Mononuclear cell (primary cell): ENCODE measurements around the gene DOCK11. TPM values are rescaled to one million over a fixed set of nuclear protein-coding genes. Genes with fewer than 3 reads are reported as not detected.
"Not testable (repeated sequence)": the region's sequence is repeated elsewhere in the genome, so short reads cannot be mapped to it uniquely, and the experiment has no call there.

Experiments used
- H3K27me3 ChIP-seq: 2 replicates; pipeline ENCODE4 v1.6.0; 2011; ENCODE audit warnings: low read length, control low read depth; ENCODE audit not compliant: insufficient read depth
- H3K4me1 ChIP-seq: 2 replicates; pipeline ENCODE4 v1.5.1; 2011; ENCODE audit warnings: mild to moderate bottlenecking, low read length, control low read depth; ENCODE audit not compliant: insufficient read depth
- H3K4me3 ChIP-seq: 2 replicates; pipeline ENCODE4 v1.5.1; 2011; ENCODE audit warnings: mild to moderate bottlenecking, low read length, moderate library complexity
- H3K9me3 ChIP-seq: 2 replicates; pipeline ENCODE4 v1.5.1; 2011; ENCODE audit warnings: low read depth, mild to moderate bottlenecking, control low read depth, low read length
- total RNA-seq: library from RNA; depleted of rRNA; stranded (reverse); fragments of >200 nt; gene quantifications from one replicate; pipeline ENCODE4 v1.2.3, GENCODE V29; 2012

DOCK11 gene
- total RNA-seq = 78.7 TPM

DNA sequence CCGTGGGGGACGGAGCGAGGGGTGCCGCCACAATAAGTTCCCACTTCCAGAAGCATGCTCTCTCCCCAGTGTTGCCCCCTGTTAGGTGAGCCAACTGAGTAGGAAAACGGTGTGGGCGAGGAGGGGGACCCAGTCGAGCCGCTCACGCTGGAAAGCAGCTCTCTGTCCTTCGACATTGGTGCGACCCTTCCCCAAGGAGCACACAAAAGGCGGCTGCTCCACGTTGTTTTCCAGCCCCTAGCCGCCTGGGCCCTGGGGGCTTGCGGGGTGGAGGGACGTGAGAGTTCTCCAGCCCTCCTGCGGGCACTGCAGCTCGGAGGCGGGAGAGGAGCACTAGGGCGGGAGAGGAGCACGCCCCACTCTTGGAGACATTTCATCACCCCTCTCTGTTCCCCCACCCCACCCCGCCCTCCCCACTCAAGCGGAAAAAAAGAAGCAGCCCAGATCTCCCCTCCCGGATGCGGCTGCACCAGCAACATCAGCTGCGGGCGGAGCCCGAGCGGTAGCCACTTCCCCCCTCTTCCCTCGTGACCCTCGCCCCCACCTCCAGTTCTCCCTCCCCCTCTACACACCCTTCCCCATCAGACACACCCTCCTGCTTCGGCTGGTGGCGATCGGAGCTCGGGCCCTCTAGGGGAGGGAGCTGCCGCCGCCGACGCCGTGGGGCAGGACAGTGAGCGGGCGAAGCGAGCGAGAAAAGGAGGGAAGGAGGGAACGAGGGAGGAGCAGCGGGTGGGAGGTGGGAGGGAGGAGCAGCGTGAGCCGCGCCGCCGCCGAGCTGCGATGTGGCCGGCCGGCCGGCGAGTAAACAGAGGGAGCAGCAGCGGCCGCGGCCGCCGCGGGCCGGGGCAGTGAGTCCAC lies at the start of gene DOCK11:
Gene DOCK11, plus strand, starts transcription at position 755 of the 861 bp plus-strand sequence. CDS start 157 bp downstream, outside the sequence.
- Histone ChIP-seq H3K4me3 (peak within 1 kb of the TSS; percentile 75), H3K4me1 (peaks cover 34% of the 10 kb centered on the region), H3K9me3 (no peaks in the 10 kb centered on the region), H3K27me3 (no peaks in the 10 kb centered on the region)

DNA sequence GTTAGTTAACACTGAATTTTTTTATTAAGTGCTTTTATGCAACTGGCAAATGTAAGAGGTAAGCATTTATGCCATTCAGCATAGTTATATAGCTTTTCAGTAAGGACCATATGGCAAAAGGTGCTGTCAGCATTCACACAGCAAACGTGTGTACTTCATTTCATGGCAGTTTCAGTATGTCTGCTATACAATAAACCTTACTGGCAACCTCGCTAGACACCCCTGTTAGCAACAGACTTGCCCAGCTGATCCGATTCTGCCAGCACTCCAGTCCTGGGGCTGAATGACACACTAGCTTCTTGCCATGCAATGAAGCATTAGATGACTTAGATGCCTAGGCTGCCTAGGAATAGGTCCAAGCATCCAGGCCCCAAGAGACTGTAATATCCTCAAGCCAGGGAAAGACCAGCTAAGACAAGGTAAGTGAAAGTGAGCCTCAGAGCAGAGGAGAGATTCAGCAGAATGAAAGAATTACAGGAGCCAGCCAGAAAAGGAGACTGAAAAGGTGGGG lies 47.3 kb upstream of the DOCK11 start:
- Histone ChIP-seq H3K4me1 (no peaks in the 10 kb centered on the region), H3K27me3 (no peaks in the 10 kb centered on the region), H3K4me3 (no peak overlapping the region), H3K9me3 (no peaks in the 10 kb centered on the region)

DNA sequence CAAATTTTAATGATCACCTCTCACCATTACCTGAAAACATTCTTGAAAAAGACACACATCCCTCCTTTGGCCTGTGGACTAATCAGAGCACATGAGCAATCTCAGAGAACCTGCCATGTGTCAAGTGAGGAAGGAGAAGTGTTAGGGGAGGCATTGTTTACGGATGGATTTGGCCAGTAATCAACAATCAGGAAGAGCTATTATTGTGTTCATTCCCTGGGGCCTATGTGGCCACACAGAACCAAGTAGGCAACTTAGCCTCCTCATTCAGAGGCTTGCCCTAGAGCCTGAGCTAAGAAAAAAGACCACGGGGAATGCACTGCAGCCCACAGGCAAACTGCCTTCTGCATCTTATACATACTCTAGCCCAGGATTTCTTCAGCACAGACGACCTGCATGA lies 40.6 kb upstream of the DOCK11 start:
- Histone ChIP-seq H3K4me1 (no peaks in the 10 kb centered on the region), H3K27me3 (no peaks in the 10 kb centered on the region), H3K4me3 (no peak overlapping the region), H3K9me3 (no peaks in the 10 kb centered on the region)

DNA sequence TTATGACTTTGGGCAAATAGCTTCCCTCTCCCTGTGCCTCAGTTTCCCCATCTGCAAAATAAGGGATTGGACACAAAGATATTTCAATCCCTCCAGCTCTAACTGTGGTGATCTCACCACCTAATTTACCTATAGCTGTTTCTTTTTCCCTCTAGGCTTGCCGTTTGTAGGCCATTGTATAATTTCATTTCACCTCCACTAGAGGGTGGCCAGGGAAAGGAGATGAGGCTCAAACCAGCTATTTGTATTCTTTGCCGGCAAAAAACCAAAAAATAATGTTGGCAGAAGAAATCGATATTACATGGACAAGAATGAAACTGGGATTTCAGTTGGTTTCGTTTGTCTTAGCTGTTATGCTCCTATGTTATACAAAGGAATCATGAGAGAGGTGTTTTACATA lies 36.1 kb upstream of the DOCK11 start:
- H3K4me1 ChIP-seq = no peaks in the 10 kb centered on the region
- no peaks in the 10 kb centered on the region for H3K27me3 ChIP-seq
- H3K4me3 ChIP-seq = no peak overlapping the region
- no peaks in the 10 kb centered on the region for H3K9me3 ChIP-seq

DNA sequence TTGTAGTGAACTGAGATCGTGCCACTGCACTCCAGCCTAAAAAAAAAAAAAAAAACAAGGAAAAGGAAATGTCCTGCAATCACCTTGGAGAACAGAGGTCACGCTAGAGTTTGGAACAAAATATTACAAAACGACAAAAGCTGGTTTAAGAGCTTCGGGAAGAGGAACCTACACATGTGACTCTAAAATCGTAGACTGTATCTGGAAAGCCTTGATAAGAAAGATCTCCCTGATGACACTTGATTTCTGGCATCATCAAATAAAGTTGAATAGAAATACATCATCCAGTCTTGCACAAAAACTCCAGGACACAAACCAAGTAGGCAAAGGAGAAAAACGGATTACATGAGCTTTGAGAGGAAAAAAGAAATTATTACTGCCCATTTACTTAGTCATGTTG lies 31.1 kb upstream of the DOCK11 start:
- H3K27me3 ChIP-seq = no peaks in the 10 kb centered on the region
- H3K4me1 ChIP-seq = no peaks in the 10 kb centered on the region
- H3K9me3 ChIP-seq = no peaks in the 10 kb centered on the region
- no peak overlapping the region for H3K4me3 ChIP-seq

DNA sequence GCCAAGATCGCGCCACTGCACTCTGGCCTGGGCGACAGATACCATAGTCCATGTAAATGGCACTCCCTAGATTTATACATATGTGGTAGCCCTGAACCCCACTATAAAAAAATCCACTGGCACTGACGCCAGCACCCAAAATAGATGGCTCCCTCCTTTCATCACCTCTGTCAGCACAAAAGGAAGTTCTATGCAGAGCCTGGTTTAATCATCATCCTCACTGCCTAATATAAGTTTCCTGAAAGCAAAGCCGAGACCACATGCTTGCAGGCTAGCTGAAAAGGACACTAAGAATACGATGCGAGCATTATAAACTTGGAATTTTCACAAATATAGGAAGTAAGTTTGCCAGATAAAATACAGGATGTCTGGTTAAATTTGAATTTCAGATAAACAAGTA lies 27.5 kb upstream of the DOCK11 start:
- Histone ChIP-seq H3K27me3 (no peaks in the 10 kb centered on the region), H3K4me3 (no peak overlapping the region), H3K4me1 (no peaks in the 10 kb centered on the region), H3K9me3 (no peaks in the 10 kb centered on the region)

DNA sequence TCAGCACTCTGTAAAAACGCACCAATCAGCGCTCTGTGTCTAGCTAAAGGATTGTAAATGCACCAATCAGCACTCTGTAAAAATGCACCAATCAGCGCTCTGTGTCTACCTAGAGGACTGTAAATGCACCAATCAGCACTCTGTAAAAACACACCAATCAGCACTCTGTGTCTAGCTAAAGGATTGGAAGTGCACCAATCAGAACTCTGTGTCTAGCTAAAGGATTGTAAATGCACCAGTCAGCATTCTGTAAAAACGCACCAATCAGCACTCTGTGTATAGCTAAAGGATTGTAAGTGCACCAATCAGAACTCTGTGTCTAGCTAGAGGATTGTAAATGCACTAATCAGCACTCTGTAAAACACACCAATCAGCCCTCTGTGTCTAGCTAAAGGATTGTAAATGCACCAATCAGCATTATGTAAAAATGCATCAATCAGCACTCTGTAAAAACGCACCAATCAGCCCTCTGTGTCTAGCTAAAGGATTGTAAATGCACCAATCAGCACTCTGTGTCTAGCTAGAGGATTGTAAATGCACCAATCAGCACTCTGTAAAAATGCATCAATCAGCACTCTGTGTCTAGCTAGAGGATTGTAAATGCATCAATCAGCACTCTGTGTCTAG lies 24.8 kb upstream of the DOCK11 start:
- H3K27me3 ChIP-seq, H3K4me3 ChIP-seq, H3K4me1 ChIP-seq, H3K9me3 ChIP-seq: not testable (repeated sequence)

DNA sequence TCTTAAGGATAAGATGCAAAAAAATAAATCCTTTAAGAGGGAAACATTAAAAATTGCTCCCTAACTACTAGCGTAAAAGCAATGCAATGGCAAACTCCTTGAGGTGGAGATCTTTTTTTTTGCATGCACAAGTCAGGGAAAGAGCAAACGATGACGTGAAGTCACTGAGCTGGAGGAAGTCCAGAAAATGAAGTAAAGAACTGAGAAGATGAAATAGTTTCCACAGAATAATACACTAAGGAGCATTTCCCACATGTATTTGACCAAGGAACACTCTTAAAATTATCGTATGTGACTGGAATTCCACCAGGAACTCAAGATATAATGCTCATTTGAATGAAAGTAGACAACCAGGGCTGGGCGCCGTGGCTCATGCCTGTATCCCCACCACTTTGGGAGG lies 21.0 kb upstream of the DOCK11 start:
- Histone ChIP-seq H3K4me3 (no peak overlapping the region), H3K27me3 (no peaks in the 10 kb centered on the region), H3K4me1 (no peaks in the 10 kb centered on the region), H3K9me3 (no peaks in the 10 kb centered on the region)

DNA sequence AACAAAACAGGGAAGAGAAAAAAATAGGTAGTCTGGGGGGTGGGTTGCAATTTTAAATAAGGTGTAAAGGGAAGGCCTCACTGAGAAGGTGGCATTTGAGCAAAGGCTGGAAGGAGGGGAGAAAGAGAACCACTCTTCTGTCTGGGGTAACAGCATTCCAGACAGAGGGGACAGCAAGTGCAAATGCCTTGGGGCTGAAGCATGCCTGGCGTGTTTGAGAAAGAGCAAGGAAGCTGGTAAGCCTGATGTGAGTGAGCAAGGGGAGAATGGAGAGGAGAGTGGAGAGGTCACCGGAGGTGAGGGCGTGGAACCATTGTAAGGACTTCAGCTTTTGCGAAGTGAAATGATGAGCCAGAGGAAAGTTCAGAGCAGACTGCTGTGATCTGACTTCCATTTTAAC lies 19.7 kb upstream of the DOCK11 start:
- Histone ChIP-seq H3K9me3 (no peaks in the 10 kb centered on the region), H3K4me3 (no peak overlapping the region), H3K4me1 (no peaks in the 10 kb centered on the region), H3K27me3 (no peaks in the 10 kb centered on the region)

DNA sequence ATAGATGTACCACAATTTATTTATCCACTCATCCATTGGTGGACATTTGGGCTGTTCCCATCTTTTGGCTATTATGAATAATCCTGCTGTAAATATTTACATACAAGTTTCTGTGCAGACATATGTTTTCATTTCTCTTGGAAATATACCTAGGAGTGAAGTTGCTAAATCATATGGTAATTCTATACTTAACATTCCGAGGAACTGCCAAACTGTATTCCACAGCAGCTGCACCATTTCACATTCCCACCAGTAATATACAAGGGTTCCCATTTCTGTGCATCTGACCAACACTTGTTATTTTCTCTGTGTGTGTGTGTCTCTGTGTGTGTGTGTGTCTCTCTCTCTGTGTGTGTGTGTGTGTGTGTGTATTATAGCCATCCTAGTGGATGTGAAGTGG lies 15.4 kb upstream of the DOCK11 start:
- H3K4me3 ChIP-seq = no peak overlapping the region
- H3K4me1 ChIP-seq = no peaks in the 10 kb centered on the region
- H3K9me3 ChIP-seq = no peaks in the 10 kb centered on the region
- no peaks in the 10 kb centered on the region for H3K27me3 ChIP-seq

DNA sequence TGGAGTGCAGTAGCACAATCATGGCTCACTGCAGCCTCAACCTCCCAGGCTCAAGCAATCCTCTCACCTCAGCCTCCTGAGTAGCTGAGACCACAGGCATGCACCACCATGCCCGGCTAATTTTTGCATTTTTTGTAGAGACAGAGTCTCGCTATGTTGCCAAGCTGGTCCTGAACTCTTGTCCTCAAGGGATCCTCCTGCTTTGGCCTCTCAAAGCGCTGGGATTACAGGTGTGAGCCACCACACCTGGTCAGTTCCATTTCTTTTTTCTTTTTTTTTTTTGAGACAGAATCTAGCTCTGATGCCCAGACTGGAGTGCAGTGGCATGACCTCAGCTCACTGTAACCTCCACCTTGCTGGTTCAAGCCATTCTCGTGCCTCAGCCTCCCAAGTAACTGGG lies 13.2 kb upstream of the DOCK11 start:
- not testable (repeated sequence) for H3K27me3 ChIP-seq, H3K9me3 ChIP-seq, H3K4me3 ChIP-seq, H3K4me1 ChIP-seq

DNA sequence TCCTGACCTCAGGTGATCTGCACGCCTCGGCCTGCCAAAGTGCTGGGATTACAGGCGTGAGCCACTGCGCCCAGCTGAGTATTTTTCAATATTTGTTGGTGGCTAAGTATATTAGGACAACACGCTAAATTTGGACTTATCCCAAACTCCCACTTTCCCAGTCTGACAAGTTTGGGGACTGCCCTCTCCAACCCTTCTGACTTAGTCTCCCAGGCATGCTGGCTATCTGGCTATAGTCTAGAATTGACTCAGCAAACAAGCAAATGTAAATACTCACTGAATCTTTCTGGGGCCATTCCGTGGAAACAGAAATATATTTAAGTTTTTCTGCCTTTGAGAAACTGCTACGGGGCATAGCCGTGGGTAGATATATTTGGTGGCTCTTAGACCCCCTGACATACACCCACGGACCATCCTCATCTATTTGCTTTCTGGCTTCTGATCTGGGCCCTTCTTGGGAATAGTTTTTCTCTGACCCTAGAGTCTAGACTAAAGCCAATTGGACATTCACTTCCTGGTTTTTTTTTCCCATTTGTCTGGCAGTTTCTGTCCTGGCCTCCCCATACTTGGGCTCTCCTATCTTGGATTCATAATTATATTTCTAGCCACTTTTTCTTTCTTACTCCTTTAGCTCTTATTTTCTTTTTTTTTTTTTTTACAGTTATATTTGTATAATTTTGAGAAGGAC lies 11.3 kb upstream of the DOCK11 start:
- no peak overlapping the region for H3K4me3 ChIP-seq
- no peaks in the 10 kb centered on the region for H3K4me1 ChIP-seq
- no peaks in the 10 kb centered on the region for H3K27me3 ChIP-seq
- no peaks in the 10 kb centered on the region for H3K9me3 ChIP-seq

DNA sequence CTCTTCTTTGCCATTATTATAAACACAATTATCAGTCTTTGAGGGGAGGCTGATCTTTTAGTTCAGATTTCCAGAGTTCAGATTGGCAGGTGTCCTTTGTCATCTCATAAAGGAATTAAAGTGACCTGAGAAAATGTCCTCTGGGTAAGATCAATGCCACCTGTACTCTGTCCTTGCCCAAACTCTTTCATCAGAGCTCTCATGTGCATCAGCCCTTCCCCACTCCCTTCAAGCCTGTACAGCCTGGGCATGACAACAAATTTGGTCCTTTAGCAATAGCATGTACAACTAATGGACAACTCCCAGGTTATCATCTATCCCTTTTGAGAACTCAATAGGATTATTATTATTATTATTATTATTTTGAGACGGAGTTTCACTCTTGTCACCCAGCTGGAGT lies 8.9 kb upstream of the DOCK11 start:
- H3K4me3 ChIP-seq, H3K27me3 ChIP-seq, H3K4me1 ChIP-seq, H3K9me3 ChIP-seq: not testable (repeated sequence)

DNA sequence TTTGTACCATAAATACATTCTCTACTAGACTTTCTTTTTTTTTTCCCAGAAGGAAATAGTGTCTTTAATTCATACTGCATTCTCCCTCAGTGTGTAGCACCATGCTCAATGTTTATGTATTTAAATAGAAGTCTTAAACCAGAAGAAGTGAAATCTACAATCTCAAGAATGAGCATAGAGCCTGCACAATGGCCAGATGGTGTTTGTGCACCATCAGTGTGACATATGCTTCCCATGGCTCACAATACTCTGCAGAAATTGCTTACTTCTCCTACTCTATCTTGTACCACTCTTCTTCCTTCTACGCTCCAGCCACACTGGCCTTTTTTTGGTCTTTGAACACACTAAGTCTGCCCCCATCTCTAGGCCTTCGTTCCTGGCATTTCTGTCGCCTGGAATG lies 2.6 kb upstream of the DOCK11 start:
- H3K4me3 ChIP-seq = no peak overlapping the region
- no peaks in the 10 kb centered on the region for H3K9me3 ChIP-seq
- peaks cover 17% of the 10 kb centered on the region for H3K4me1 ChIP-seq
- H3K27me3 ChIP-seq = no peaks in the 10 kb centered on the region

DNA sequence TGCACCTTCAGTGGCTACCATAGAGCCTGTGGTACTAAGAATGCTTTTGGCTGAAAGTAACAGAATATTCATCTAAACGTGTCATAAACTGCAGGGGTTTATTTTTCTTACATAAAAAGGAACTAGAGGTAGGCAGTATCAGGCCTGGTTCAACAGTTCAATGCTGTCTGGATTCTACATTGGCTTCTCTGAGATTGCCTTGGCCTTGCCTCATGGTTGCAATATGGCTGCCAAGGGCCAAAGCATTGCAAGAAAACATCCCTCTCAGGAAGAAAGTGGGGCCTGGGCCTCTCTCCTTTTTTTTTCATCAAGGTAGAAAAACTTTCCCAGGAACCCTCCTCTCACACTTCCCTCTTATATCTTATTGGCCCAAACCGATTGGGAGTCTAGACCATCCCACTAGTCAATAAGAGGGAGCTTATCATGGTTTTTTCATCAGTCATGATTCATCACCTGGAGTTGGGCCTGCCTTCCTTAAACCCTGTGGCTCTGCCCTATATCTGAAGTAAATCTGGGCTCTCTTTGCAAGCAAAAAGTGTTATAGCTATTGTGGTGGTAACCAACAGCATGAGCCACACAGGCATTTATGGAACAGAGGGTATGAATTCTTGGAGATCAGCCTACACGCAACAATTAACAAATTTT lies 1.8 kb upstream of the DOCK11 start:
- Histone ChIP-seq H3K4me3 (no peak overlapping the region), H3K27me3 (no peaks in the 10 kb centered on the region), H3K9me3 (no peaks in the 10 kb centered on the region), H3K4me1 (peaks cover 25% of the 10 kb centered on the region)
